H9 (cell line): Measurements from ENCODE around the gene TP53BP2. TPM values are rescaled to one million over a fixed set of nuclear protein-coding genes. Genes with fewer than 3 reads are reported as not detected.

ENCODE experiments used
- DNase-seq: peaks from one replicate; pipeline ENCODE4 v3.0.0-alpha.2; 2017
- H2AFZ ChIP-seq: one replicate; pipeline ENCODE4 v1.6.1; 2013; ENCODE audit warnings: mild to moderate bottlenecking, low read length, control low read depth, moderate library complexity
- H2AK5ac ChIP-seq: 2 replicates; pipeline ENCODE4 v1.6.1; 2013; ENCODE audit warnings: low read length, control low read depth, mixed read lengths; ENCODE audit not compliant: insufficient read length
- H2BK120ac ChIP-seq: one replicate; pipeline ENCODE4 v1.6.1; 2013; ENCODE audit warnings: low read depth, mild to moderate bottlenecking, low read length, control low read depth, inconsistent platforms; ENCODE audit not compliant: poor library complexity, severe bottlenecking
- H2BK12ac ChIP-seq: 2 replicates; pipeline ENCODE4 v1.6.1; 2013; ENCODE audit warnings: low read length, control low read depth, mixed read lengths, low read depth; ENCODE audit not compliant: insufficient read length
- H2BK15ac ChIP-seq: 2 replicates; pipeline ENCODE4 v1.6.1; 2013; ENCODE audit warnings: low read depth, low read length, control low read depth
- H2BK20ac ChIP-seq: one replicate; pipeline ENCODE4 v1.6.1; 2013; ENCODE audit warnings: low read depth, mild to moderate bottlenecking, low read length, control low read depth, inconsistent platforms; ENCODE audit not compliant: poor library complexity, severe bottlenecking
- H2BK5ac ChIP-seq: 2 replicates; pipeline ENCODE4 v1.6.1; 2013; ENCODE audit warnings: low read length, control low read depth, mixed read lengths; ENCODE audit not compliant: insufficient read length
- H3K14ac ChIP-seq: 2 replicates; pipeline ENCODE4 v1.6.1; 2013; ENCODE audit warnings: low read length, control low read depth; ENCODE audit not compliant: insufficient read depth
- H3K18ac ChIP-seq: 2 replicates; pipeline ENCODE4 v1.6.1; 2013; ENCODE audit warnings: low read depth, mild to moderate bottlenecking, mixed read lengths, low read length, control low read depth; ENCODE audit not compliant: insufficient read length
- H3K23ac ChIP-seq: 2 replicates; pipeline ENCODE4 v1.6.1; 2013; ENCODE audit warnings: low read length, control low read depth, mixed read lengths, low read depth; ENCODE audit not compliant: insufficient read length
- H3K23me2 ChIP-seq: 2 replicates; pipeline ENCODE4 v1.6.1; 2013; ENCODE audit warnings: low read depth, mild to moderate bottlenecking, mixed read lengths, low read length, control low read depth; ENCODE audit not compliant: insufficient read length, poor library complexity, severe bottlenecking
- H3K27ac ChIP-seq: 2 replicates; pipeline ENCODE4 v1.5.1; 2013; ENCODE audit warnings: low read length, control low read depth, mixed read lengths, low read depth; ENCODE audit not compliant: insufficient read length
- H3K27me3 ChIP-seq: 2 replicates; pipeline ENCODE4 v1.6.1; 2013; ENCODE audit warnings: low read length, control low read depth, inconsistent platforms; ENCODE audit not compliant: insufficient read depth
- H3K4ac ChIP-seq: 2 replicates; pipeline ENCODE4 v1.6.1; 2013; ENCODE audit warnings: low read depth, mild to moderate bottlenecking, control low read depth, inconsistent platforms, low read length, moderate library complexity
- H3K4me1 ChIP-seq: 2 replicates; pipeline ENCODE4 v1.6.1; 2013; ENCODE audit warnings: low read length, control low read depth, inconsistent platforms; ENCODE audit not compliant: insufficient read depth
- H3K4me2 ChIP-seq: 2 replicates; pipeline ENCODE4 v1.6.1; 2013; ENCODE audit warnings: low read length, control low read depth, mixed read lengths; ENCODE audit not compliant: insufficient read length, insufficient read depth
- H3K56ac ChIP-seq: 2 replicates; pipeline ENCODE4 v1.6.1; 2013; ENCODE audit warnings: low read depth, mild to moderate bottlenecking, mixed read lengths, low read length, control low read depth; ENCODE audit not compliant: insufficient read length
- H3K79me1 ChIP-seq: 2 replicates; pipeline ENCODE4 v1.6.1; 2013; ENCODE audit warnings: low read depth, mild to moderate bottlenecking, moderate library complexity, low read length, control low read depth, inconsistent platforms; ENCODE audit not compliant: insufficient read depth, poor library complexity, severe bottlenecking
- H3K79me2 ChIP-seq: 2 replicates; pipeline ENCODE4 v1.6.1; 2013; ENCODE audit warnings: low read length, control low read depth, inconsistent platforms; ENCODE audit not compliant: insufficient read depth
- H3K9ac ChIP-seq: 2 replicates; pipeline ENCODE4 v1.6.1; 2013; ENCODE audit warnings: low read length, control low read depth, mixed read lengths; ENCODE audit not compliant: insufficient read length; ENCODE audit errors: extremely low read depth
- H3K9me3 ChIP-seq: one replicate; pipeline ENCODE4 v1.6.1; 2013; ENCODE audit warnings: low read depth, low read length, inconsistent platforms; ENCODE audit not compliant: control insufficient read depth
- H3T11ph ChIP-seq: one replicate; pipeline ENCODE4 v1.6.1; 2013; ENCODE audit warnings: mild to moderate bottlenecking, low read length, control low read depth, inconsistent platforms
- H4K20me1 ChIP-seq: one replicate; pipeline ENCODE4 v1.6.1; 2013; ENCODE audit not compliant: control insufficient read depth, insufficient read length, insufficient read depth
- H4K5ac ChIP-seq: 2 replicates; pipeline ENCODE4 v1.6.1; 2013; ENCODE audit warnings: low read depth, mild to moderate bottlenecking, mixed read lengths, low read length, control low read depth; ENCODE audit not compliant: insufficient read length
- H4K8ac ChIP-seq: replicated peaks from 2 replicates; pipeline ENCODE4 v1.6.1; 2013; ENCODE audit warnings: low read length, control low read depth, mixed read lengths, low read depth; ENCODE audit not compliant: insufficient read length
- H4K91ac ChIP-seq: 2 replicates; pipeline ENCODE4 v1.6.1; 2013; ENCODE audit warnings: low read depth, mild to moderate bottlenecking, moderate library complexity, mixed read lengths, low read length, control low read depth; ENCODE audit not compliant: insufficient read length
- H3K27ac Mint-ChIP-seq, 3 experiments: 2 replicates in 2 of 3; 3 replicates in 1 of 3; pipeline ENCODE4 v1.8.0; 2020 to 2021; ENCODE audit warnings: mixed read lengths in 3 of 3, mild to moderate bottlenecking in 1 of 3, moderate library complexity in 1 of 3
- H3K27me3 Mint-ChIP-seq: 2 replicates; pipeline ENCODE4 v1.8.0; 2021; ENCODE audit warnings: low read depth, mild to moderate bottlenecking, moderate library complexity, mixed read lengths
- H3K36me3 Mint-ChIP-seq, 3 experiments: 2 replicates in 2 of 3; 3 replicates in 1 of 3; pipeline ENCODE4 v1.8.0; 2020 to 2021; ENCODE audit warnings: low read depth in 3 of 3, mixed read lengths in 3 of 3; ENCODE audit not compliant: insufficient read depth in 1 of 3
- H3K4me1 Mint-ChIP-seq, 2 experiments: 2 replicates each; pipeline ENCODE4 v1.8.0; 2020; ENCODE audit warnings: mixed read lengths in 2 of 2
- H3K4me3 Mint-ChIP-seq, 2 experiments: 2 replicates in 1 of 2; 3 replicates in 1 of 2; pipeline ENCODE4 v1.8.0; 2020 to 2021; ENCODE audit warnings: mild to moderate bottlenecking in 2 of 2, mixed read lengths in 2 of 2, moderate library complexity in 1 of 2
- H3K9me3 Mint-ChIP-seq, 2 experiments: 2 replicates in 1 of 2; 3 replicates in 1 of 2; pipeline ENCODE4 v1.8.0; 2020; ENCODE audit warnings: mild to moderate bottlenecking in 2 of 2, mixed read lengths in 2 of 2, moderate library complexity in 1 of 2
- CTCF ChIP-seq: fragments of 200-600 bp; sonication (generic); conservative IDR thresholded peaks from 3 replicates; pipeline ENCODE4 v1.8.0; 2021; ENCODE audit warnings: antibody characterized with exemption, mild to moderate bottlenecking
- WGBS: extraction: QIAGEN DNeasy Blood & Tissue Kit; methylation state at CpG from one replicate; pipeline ENCODE4 v1.1.7; 2013; ENCODE audit warnings: missing lambda C conversion rate, low lambda C conversion rate, mixed read lengths; ENCODE audit not compliant: insufficient read length; ENCODE audit errors: extremely low coverage; 5-methylcytosine and 5-hydroxymethylcytosine counted together
- total RNA-seq: library from RNA; stranded (reverse); gene quantifications from 2 replicates; pipeline ENCODE4 v1.2.1, GENCODE V29; 2021

The TP53BP2 gene
- total RNA-seq, 1 experiment from 2014 or later, result 49.7 TPM

- H3K23ac ChIP-seq, result no peak overlapping the region
- no peak overlapping the region for H3K56ac ChIP-seq
- no peak overlapping the region for H2AK5ac ChIP-seq
- Mint-ChIP-seq H3K4me3 (no peak overlapping the region; a peak in 1 of 5 replicates), H3K27me3 (peaks cover 15% of the 10 kb centered on the region), H3K4me1 (peaks cover 3 to 8% of the 10 kb centered on the region in 2 experiments), H3K36me3 (peaks cover 2 to 16% (median 15%) of the 10 kb centered on the region in 3 experiments; a peak in 5 of 7 replicates), H3K27ac (peak overlapping the region in 1 of 3 experiments; percentile 12; a peak in 1 of 7 replicates), H3K9me3 (no peaks in the 10 kb centered on the region)
- TF ChIP-seq CTCF, result no peak
- no peak overlapping the region for H3K4ac ChIP-seq
- no peak overlapping the region for H4K91ac ChIP-seq
- H3K27me3 ChIP-seq, result peaks cover 8% of the 10 kb centered on the region; the same call in 1 of the 2 replicates
- H4K8ac ChIP-seq, result no peak overlapping the region
- H3K79me1 ChIP-seq, result no peaks in the 10 kb centered on the region
- no peak overlapping the region; the same call in 1 of the 2 replicates for H3K14ac ChIP-seq
- H3K18ac ChIP-seq, result no peak overlapping the region
- H2BK120ac ChIP-seq, result no peak overlapping the region
- no peak overlapping the region for H3K4me2 ChIP-seq
- H2BK12ac ChIP-seq, result no peak overlapping the region
- H3K9ac ChIP-seq, result no peak overlapping the region
- H4K20me1 ChIP-seq, result no peaks in the 10 kb centered on the region
- H3K79me2 ChIP-seq, result no peaks in the 10 kb centered on the region
- H2AFZ ChIP-seq, result no peak overlapping the region
- no peaks in the 10 kb centered on the region for H3K9me3 ChIP-seq
- no peak overlapping the region for H3T11ph ChIP-seq
- H2BK5ac ChIP-seq, result no peak overlapping the region
- H2BK20ac ChIP-seq, result no peak overlapping the region
- no peaks in the 10 kb centered on the region for H3K23me2 ChIP-seq
- no peak for DNase-seq
- no peak overlapping the region for H4K5ac ChIP-seq
- no peak overlapping the region for H3K27ac ChIP-seq
- H2BK15ac ChIP-seq, result no peak overlapping the region
- WGBS, result no CpG with 5 or more reads among the region's 9 CpGs
- H3K4me1 ChIP-seq, result no peaks in the 10 kb centered on the region
Measured at GRCh38 chr1:223742856-223743517, 102.8 kb downstream of the TP53BP2 start.
